Caco-2 (cell line): ENCODE data around the gene FNTB. TPM values are rescaled to one million over a fixed set of nuclear protein-coding genes. Genes with fewer than 3 reads are reported as not detected.

ENCODE experiments used
- BruUV-seq: library from RNA; stranded (reverse); fragments of 400-500 nt; replicated peaks from 2 replicates; lab custom pipeline; 2021; lab: Mats Ljungman, UMichigan
- CTCF ChIA-PET: fragments of 300-600 bp; sonication (Branson Sonifier 250); formaldehyde crosslinking; loops from one replicate; lab custom pipeline; 2022; ENCODE audit warnings: antibody characterized with exemption; lab: Charles Lee
- POLR2A ChIA-PET: fragments of 300-600 bp; sonication (Branson Sonifier 250); formaldehyde crosslinking; loops from one replicate; lab custom pipeline; 2022; ENCODE audit warnings: antibody characterized with exemption; lab: Charles Lee
- DNase-seq, 2 experiments: peaks; one replicate each; pipeline versions ENCODE4 v3.0.0 to v3.0.0-alpha.2; 2020 to 2022
- H3K27me3 ChIP-seq: replicated peaks from 2 replicates; pipeline ENCODE4 v1.6.0; 2011; ENCODE audit warnings: low read length; ENCODE audit not compliant: control insufficient read depth, insufficient read depth
- H3K36me3 ChIP-seq: 2 replicates; pipeline ENCODE4 v1.5.1; 2011; ENCODE audit warnings: low read length; ENCODE audit not compliant: control insufficient read depth, insufficient read depth
- H3K4me1 ChIP-seq: fragments of 250-450 bp; sonication (Bioruptor Pico); 2 replicates; pipeline ENCODE4 v1.5.1; 2020; ENCODE audit warnings: mild to moderate bottlenecking
- H3K4me3 ChIP-seq: 2 replicates; pipeline ENCODE4 v1.5.1; 2011; ENCODE audit warnings: low read depth, mild to moderate bottlenecking, control low read depth, low read length
- H3K9me3 ChIP-seq: fragments of 250-450 bp; sonication (Bioruptor Pico); 2 replicates; pipeline ENCODE4 v1.5.1; 2020; ENCODE audit warnings: mild to moderate bottlenecking, moderate library complexity
- H3K27ac Mint-ChIP-seq: one replicate; pipeline ENCODE4 v1.8.0; 2022; ENCODE audit warnings: mixed read lengths; ENCODE audit not compliant: unreplicated experiment
- H3K27me3 Mint-ChIP-seq: one replicate; pipeline ENCODE4 v1.8.0; 2022; ENCODE audit warnings: mixed read lengths; ENCODE audit not compliant: insufficient read depth, unreplicated experiment
- H3K36me3 Mint-ChIP-seq: one replicate; pipeline ENCODE4 v1.8.0; 2022; ENCODE audit warnings: mild to moderate bottlenecking, mixed read lengths; ENCODE audit not compliant: insufficient read depth, unreplicated experiment
- H3K4me1 Mint-ChIP-seq: one replicate; pipeline ENCODE4 v1.8.0; 2022; ENCODE audit warnings: low read depth, mixed read lengths; ENCODE audit not compliant: unreplicated experiment
- H3K4me3 Mint-ChIP-seq: one replicate; pipeline ENCODE4 v1.8.0; 2022; ENCODE audit warnings: mild to moderate bottlenecking, moderate library complexity, mixed read lengths; ENCODE audit not compliant: unreplicated experiment
- H3K9me3 Mint-ChIP-seq: one replicate; pipeline ENCODE4 v1.8.0; 2022; ENCODE audit warnings: mixed read lengths; ENCODE audit not compliant: unreplicated experiment
- CTCF ChIP-seq, 2 experiments: fragments of 200-600 bp in 1 of 2; IDR thresholded peaks; 1 replicate in 1 of 2; 2 replicates in 1 of 2; pipeline versions ENCODE4 v1.5.1 to v1.8.0; 2011 to 2022; ENCODE audit warnings: antibody characterized with exemption in 1 of 2, control low read depth in 1 of 2, inconsistent platforms in 1 of 2, low read depth in 1 of 2, low read length in 1 of 2, mild to moderate bottlenecking in 1 of 2, moderate library complexity in 1 of 2; ENCODE audit not compliant: insufficient read depth in 1 of 2, severe bottlenecking in 1 of 2, unreplicated experiment in 1 of 2
- intact Hi-C: fragments of 100-400 bp; cut with micrococcal nuclease; formaldehyde crosslinking; loops from one replicate; pipeline ENCODE4 v1.10.0; 2022; ENCODE audit not compliant: unreplicated experiment
- total RNA-seq: library from RNA; stranded (reverse); gene quantifications from 2 replicates; pipeline ENCODE4 v1.2.3, GENCODE V29; 2022

FNTB gene
- total RNA-seq, 1 experiment from 2014 or later, result 21.2 TPM

GRCh38 chr14:65001723-65002122 lies 15.0 kb downstream of the FNTB start:
- Mint-ChIP-seq H3K4me3 (no peak overlapping the region), H3K27ac (no peak overlapping the region), H3K9me3 (no peaks in the 10 kb centered on the region), H3K4me1 (peaks cover 14% of the 10 kb centered on the region), H3K36me3 (no peaks in the 10 kb centered on the region), H3K27me3 (no peaks in the 10 kb centered on the region)
- Histone ChIP-seq H3K27me3 (no peaks in the 10 kb centered on the region), H3K4me1 (no peaks in the 10 kb centered on the region; the same call in 1 of the 2 replicates), H3K4me3 (no peak overlapping the region), H3K9me3 (no peaks in the 10 kb centered on the region), H3K36me3 (no peaks in the 10 kb centered on the region; the same call in 1 of the 2 replicates)
- BruUV-seq, result no TSS peak
- ChIA-PET POLR2A (no interaction called here), CTCF (no interaction called here)
- no peak for TF ChIP-seq CTCF (IDR thresholded peaks at IDR 0.05; ENCODE audit: insufficient read depth in 1 of 2, low read depth in 1 of 2, low read length in 1 of 2, severe bottlenecking in 1 of 2, unreplicated experiment in 1 of 2)
- DNase-seq, result no peak
- intact Hi-C loops, result no loop called here

DNA sequence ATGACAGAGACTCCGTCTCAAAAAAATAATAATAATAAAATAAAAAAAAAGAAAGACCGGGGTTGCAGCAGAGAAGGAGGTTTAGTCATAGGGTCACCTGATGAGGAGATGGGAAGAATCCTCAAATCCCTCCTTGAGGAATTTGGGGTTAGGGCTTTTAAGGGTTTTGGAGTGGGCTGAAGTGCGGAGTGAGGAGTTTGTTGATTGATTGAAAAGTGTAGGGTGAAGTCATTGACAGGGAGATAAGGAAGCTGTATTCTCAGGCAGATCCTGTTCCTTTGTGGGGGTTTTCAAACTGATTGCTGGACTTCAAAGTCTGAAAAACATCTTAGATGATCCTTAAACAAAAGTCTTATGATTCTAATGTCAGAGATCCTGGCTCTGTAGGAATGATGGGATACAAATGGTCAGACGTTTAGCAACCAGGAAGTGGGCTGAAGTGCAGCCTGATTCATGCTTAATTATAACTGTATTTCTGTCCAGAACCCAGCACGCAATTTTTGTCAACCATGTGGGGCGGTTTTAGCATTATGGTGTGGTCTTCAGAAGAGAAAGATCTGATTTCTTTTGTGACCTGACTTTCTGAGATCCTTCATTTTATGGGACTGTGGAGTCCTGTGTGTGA lies 16.0 kb downstream of the FNTB start:
- no peak for TF ChIP-seq CTCF (IDR thresholded peaks at IDR 0.05; ENCODE audit: insufficient read depth in 1 of 2, low read depth in 1 of 2, low read length in 1 of 2, severe bottlenecking in 1 of 2, unreplicated experiment in 1 of 2)

GRCh38 chr14:65003394-65003793 lies 16.7 kb downstream of the FNTB start:
- Mint-ChIP-seq H3K9me3 (no peaks in the 10 kb centered on the region), H3K36me3 (no peaks in the 10 kb centered on the region), H3K4me3 (no peak overlapping the region), H3K27ac (no peak overlapping the region), H3K4me1 (peaks cover under 1% of the 10 kb centered on the region), H3K27me3 (no peaks in the 10 kb centered on the region)
- ChIA-PET POLR2A (no interaction called here), CTCF (no interaction called here)
- Histone ChIP-seq H3K4me3 (no peak overlapping the region), H3K4me1 (no peaks in the 10 kb centered on the region; the same call in 1 of the 2 replicates), H3K27me3 (no peaks in the 10 kb centered on the region), H3K36me3 (no peaks in the 10 kb centered on the region; the same call in 1 of the 2 replicates), H3K9me3 (no peaks in the 10 kb centered on the region)
- BruUV-seq, result no TSS peak
- no peak for TF ChIP-seq CTCF (IDR thresholded peaks at IDR 0.05; ENCODE audit: insufficient read depth in 1 of 2, low read depth in 1 of 2, low read length in 1 of 2, severe bottlenecking in 1 of 2, unreplicated experiment in 1 of 2)
- intact Hi-C loops, result no loop called here
- no peak for DNase-seq

More for the DNA sequence above, 16.0 kb downstream of the FNTB start:
- CTCF ChIA-PET, result no interaction called here
- intact Hi-C loops, result no loop called here
- no peak for DNase-seq
- Mint-ChIP-seq H3K4me3 (no peak overlapping the region), H3K9me3 (no peaks in the 10 kb centered on the region), H3K36me3 (no peaks in the 10 kb centered on the region), H3K27me3 (no peaks in the 10 kb centered on the region), H3K27ac (no peak overlapping the region), H3K4me1 (peaks cover 8% of the 10 kb centered on the region)
- POLR2A ChIA-PET, result no interaction called here
- no TSS peak for BruUV-seq
- no peaks in the 10 kb centered on the region for H3K27me3 ChIP-seq
- no peaks in the 10 kb centered on the region; the same call in 1 of the 2 replicates for H3K36me3 ChIP-seq
- H3K4me3 ChIP-seq, result no peak overlapping the region
- H3K4me1 ChIP-seq, result no peaks in the 10 kb centered on the region; the same call in 1 of the 2 replicates
- no peaks in the 10 kb centered on the region for H3K9me3 ChIP-seq
